ENCODE measurements around the gene USP34. TPM values are rescaled to one million over a fixed set of nuclear protein-coding genes. Genes with fewer than 3 reads are reported as not detected.

The USP34 gene
- total RNA-seq, 1 experiment from 2014 or later = 89.4 TPM

- no TSS peak for BruUV-seq (replicated peaks)
- Mint-ChIP-seq H3K36me3 (ENCODE audit: insufficient read depth, unreplicated experiment) (peaks cover 32% of the 10 kb centered on the region), H3K4me1 (ENCODE audit: low read depth, unreplicated experiment) (no peaks in the 10 kb centered on the region), H3K4me3 (ENCODE audit: low read depth, unreplicated experiment) (no peak overlapping the region), H3K27ac (ENCODE audit: unreplicated experiment) (no peak overlapping the region), H3K9me3 (ENCODE audit: low read depth, unreplicated experiment) (no peaks in the 10 kb centered on the region), H3K27me3 (ENCODE audit: unreplicated experiment) (no peaks in the 10 kb centered on the region)
- no peak for DNase-seq
- CTCF ChIA-PET = no interaction called here
- intact Hi-C loops (cut with micrococcal nuclease; ENCODE audit: unreplicated experiment) = no loop called here
- TF ChIP-seq CTCF (IDR thresholded peaks at IDR 0.05; ENCODE audit: unreplicated experiment) = no peak
Measured at GRCh38 chr2:61378281-61378680, 92.6 kb downstream of the USP34 start.

DNA sequence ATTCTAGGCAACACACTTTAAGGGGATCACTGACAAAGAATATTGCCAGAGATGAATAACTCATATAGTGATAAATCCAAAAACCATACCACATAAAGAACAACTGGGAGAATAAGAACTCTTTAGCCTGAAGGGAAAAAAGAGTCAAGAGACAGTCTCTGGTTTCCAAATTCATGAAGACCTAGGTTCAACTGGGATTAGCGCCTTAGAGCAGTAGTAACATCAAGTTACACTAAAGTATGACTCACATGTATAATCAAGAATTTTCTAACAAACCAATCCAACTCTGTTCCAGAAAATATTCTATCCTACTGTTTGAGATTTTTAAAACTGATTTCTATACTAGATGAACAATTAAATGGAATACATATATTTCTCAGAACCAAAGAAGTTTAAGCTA is 93.8 kb downstream of the USP34 start:
- DNase-seq = no peak
- H3K4me3 Mint-ChIP-seq (ENCODE audit: low read depth, unreplicated experiment) = no peak overlapping the region
- no peak for TF ChIP-seq CTCF (IDR thresholded peaks at IDR 0.05; ENCODE audit: unreplicated experiment)
- BruUV-seq (replicated peaks) = no TSS peak
- CTCF ChIA-PET = no interaction called here
- H3K27ac Mint-ChIP-seq (ENCODE audit: unreplicated experiment) = no peak overlapping the region
- H3K36me3 Mint-ChIP-seq (ENCODE audit: insufficient read depth, unreplicated experiment) = peaks cover 27% of the 10 kb centered on the region
- H3K4me1 Mint-ChIP-seq (ENCODE audit: low read depth, unreplicated experiment) = no peaks in the 10 kb centered on the region
- intact Hi-C loops (cut with micrococcal nuclease; ENCODE audit: unreplicated experiment) = no loop called here
- no peaks in the 10 kb centered on the region for H3K27me3 Mint-ChIP-seq (ENCODE audit: unreplicated experiment)
- no peaks in the 10 kb centered on the region for H3K9me3 Mint-ChIP-seq (ENCODE audit: low read depth, unreplicated experiment)

DNA sequence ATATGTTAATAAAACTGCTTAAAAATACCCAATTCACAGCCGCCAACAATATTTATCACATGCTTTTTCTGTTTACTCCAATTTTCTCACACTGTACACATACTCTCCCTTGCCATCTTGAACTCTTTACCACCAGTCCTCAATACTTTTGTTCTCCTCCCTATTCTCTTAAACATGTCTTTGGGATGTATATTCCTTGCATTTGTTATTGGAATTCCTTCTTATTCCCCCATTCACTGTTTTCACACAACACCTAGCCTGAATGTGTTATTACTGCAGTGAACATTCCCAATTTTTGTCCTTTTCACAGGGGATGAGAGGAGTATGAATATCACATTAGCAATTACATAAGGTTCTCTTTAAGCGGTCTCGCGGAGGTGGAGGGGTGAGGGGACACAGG is 94.7 kb downstream of the USP34 start:
- no peak for TF ChIP-seq CTCF (IDR thresholded peaks at IDR 0.05; ENCODE audit: unreplicated experiment)
- no peak overlapping the region for H3K27ac Mint-ChIP-seq (ENCODE audit: unreplicated experiment)
- no peaks in the 10 kb centered on the region for H3K9me3 Mint-ChIP-seq (ENCODE audit: low read depth, unreplicated experiment)
- CTCF ChIA-PET = no interaction called here
- peaks cover 22% of the 10 kb centered on the region for H3K36me3 Mint-ChIP-seq (ENCODE audit: insufficient read depth, unreplicated experiment)
- H3K4me1 Mint-ChIP-seq (ENCODE audit: low read depth, unreplicated experiment) = no peaks in the 10 kb centered on the region
- no peak for DNase-seq
- no peak overlapping the region for H3K4me3 Mint-ChIP-seq (ENCODE audit: low read depth, unreplicated experiment)
- BruUV-seq (replicated peaks) = no TSS peak
- no peaks in the 10 kb centered on the region for H3K27me3 Mint-ChIP-seq (ENCODE audit: unreplicated experiment)
- intact Hi-C loops (cut with micrococcal nuclease; ENCODE audit: unreplicated experiment) = no loop called here

DNA sequence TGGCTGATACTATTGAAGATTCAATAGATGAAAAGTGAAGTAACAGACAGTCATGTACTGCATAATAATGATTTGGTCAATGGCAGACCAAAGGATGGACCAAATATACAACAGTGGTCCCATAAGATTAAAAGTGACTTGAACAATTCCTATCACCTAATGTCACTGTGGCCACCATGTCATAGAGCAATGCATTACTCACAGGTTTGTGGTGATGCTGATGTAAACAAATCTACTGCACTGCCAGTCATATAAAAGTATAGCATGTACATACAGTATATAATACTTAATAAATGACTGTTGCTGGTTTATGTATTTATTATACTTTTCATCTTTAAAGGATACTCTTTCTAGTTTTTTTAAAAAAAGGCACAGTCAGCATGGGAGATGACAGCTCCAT is 99.9 kb downstream of the USP34 start:
- no peak for DNase-seq
- BruUV-seq (replicated peaks) = no TSS peak
- Mint-ChIP-seq H3K36me3 (ENCODE audit: insufficient read depth, unreplicated experiment) (peaks cover 26% of the 10 kb centered on the region), H3K4me1 (ENCODE audit: low read depth, unreplicated experiment) (no peaks in the 10 kb centered on the region), H3K4me3 (ENCODE audit: low read depth, unreplicated experiment) (no peak overlapping the region), H3K27me3 (ENCODE audit: unreplicated experiment) (no peaks in the 10 kb centered on the region), H3K9me3 (ENCODE audit: low read depth, unreplicated experiment) (no peaks in the 10 kb centered on the region), H3K27ac (ENCODE audit: unreplicated experiment) (no peak overlapping the region)
- no peak for TF ChIP-seq CTCF (IDR thresholded peaks at IDR 0.05; ENCODE audit: unreplicated experiment)
- intact Hi-C loops (cut with micrococcal nuclease; ENCODE audit: unreplicated experiment) = no loop called here
- CTCF ChIA-PET = no interaction called here
